CMK (cell line): ENCODE measurements around the gene MXRA5.
"Not testable (repeated sequence)": the region's sequence is repeated elsewhere in the genome, so short reads cannot be mapped to it uniquely, and the experiment has no call there.

Experiments used
- DNase-seq: peaks from one replicate; pipeline ENCODE4 v3.0.0-alpha.2; 2010; ENCODE audit warnings: low read depth

The MXRA5 gene

GRCh38 chrX:3320471-3321046, 25.9 kb downstream of the MXRA5 start:
- DNase-seq: no peak

GRCh38 chrX:3317191-3317718, 29.2 kb downstream of the MXRA5 start:
- DNase-seq: no peak

- DNase-seq: no peak
Measured at GRCh38 chrX:3312109-3312508, 34.3 kb downstream of the MXRA5 start.

GRCh38 chrX:3307881-3308280, 38.6 kb downstream of the MXRA5 start:
- no peak for DNase-seq

- no peak for DNase-seq
Measured at GRCh38 chrX:3299636-3300035, 46.8 kb downstream of the MXRA5 start.

GRCh38 chrX:3295731-3296130, 50.7 kb downstream of the MXRA5 start:
- DNase-seq: peak; percentile 1

GRCh38 chrX:3293251-3293650, 53.2 kb downstream of the MXRA5 start:
- no peak for DNase-seq

- no peak for DNase-seq
Measured at GRCh38 chrX:3290561-3290960, 55.9 kb downstream of the MXRA5 start.

- DNase-seq: no peak
Measured at GRCh38 chrX:3286196-3286945, 60.1 kb downstream of the MXRA5 start.

GRCh38 chrX:3280706-3281105, 65.7 kb downstream of the MXRA5 start:
- DNase-seq: no peak

GRCh38 chrX:3273668-3274067, 72.8 kb downstream of the MXRA5 start:
- DNase-seq: not testable (repeated sequence)

GRCh38 chrX:3271834-3272186, 74.6 kb downstream of the MXRA5 start:
- DNase-seq: no peak

GRCh38 chrX:3271183-3271833, 75.1 kb downstream of the MXRA5 start:
- no peak for DNase-seq

- DNase-seq: no peak
Measured at GRCh38 chrX:3268829-3269228, 77.6 kb downstream of the MXRA5 start.

- DNase-seq: no peak
Measured at GRCh38 chrX:3263681-3264126, 82.7 kb downstream of the MXRA5 start.

- no peak for DNase-seq
Measured at GRCh38 chrX:3262901-3263300, 83.6 kb downstream of the MXRA5 start.
